NCI-H2081 treated with DMSO at 0.1 percent for 48 hours (cell line): Measurements from ENCODE around the gene CDKN2D.

Experiments used
- DNase-seq: peaks from one replicate; lab custom pipeline; 2025; lab: John Stamatoyannopoulos, UW

Gene CDKN2D

DNA sequence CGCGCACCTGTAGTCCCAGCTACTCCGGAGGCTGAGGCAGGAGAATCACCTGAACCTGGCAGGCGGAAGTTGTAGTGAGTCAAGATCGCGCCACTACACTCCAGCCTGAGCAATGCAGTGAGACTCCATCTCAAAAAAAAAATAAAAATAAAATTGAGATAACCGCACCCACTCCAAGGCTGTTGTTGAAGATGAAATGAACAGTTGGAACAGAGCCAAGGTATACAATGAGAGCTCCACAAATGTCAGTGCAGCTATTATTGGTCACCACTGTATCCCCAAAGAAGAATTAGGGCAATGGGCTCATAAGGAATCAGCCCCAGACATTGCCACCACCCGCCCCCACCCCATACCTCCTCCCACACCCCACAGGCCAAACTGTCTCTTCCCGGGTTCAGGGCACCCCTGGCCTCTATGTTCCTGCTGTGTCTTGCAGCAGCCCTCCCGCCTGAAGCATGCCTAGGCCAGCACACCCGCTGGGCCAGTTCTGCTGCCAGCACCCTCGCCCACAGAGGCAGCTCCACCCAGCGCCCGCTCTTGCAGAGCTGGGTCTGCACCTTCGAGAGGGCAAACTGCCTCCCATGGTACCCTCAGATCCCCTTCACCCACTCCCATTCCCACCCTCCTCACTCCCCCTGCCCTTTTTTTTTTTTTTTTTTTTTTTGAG, 48.0 kb downstream of the CDKN2D start:
- DNase-seq = no peak

DNA sequence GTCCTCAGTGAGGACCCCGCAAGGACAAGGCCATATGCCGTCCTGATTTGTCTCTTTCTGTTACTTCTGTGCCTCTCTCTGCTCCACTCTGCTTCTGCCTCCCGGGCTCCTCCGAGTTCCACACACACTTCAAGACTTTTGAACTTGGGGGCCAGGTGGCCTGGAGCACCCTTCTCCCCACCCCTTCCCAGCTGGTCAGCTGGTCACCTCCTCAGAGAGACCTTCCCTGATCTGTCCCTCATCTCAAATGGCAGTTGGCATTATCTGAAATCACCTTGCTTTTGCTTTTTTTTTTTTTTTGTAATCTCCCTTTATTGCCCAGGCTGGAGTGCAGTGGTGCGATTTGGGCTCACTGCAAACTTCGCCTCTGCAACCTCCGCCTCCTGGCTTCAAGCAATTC, 49.4 kb downstream of the CDKN2D start:
- DNase-seq = no peak

DNA sequence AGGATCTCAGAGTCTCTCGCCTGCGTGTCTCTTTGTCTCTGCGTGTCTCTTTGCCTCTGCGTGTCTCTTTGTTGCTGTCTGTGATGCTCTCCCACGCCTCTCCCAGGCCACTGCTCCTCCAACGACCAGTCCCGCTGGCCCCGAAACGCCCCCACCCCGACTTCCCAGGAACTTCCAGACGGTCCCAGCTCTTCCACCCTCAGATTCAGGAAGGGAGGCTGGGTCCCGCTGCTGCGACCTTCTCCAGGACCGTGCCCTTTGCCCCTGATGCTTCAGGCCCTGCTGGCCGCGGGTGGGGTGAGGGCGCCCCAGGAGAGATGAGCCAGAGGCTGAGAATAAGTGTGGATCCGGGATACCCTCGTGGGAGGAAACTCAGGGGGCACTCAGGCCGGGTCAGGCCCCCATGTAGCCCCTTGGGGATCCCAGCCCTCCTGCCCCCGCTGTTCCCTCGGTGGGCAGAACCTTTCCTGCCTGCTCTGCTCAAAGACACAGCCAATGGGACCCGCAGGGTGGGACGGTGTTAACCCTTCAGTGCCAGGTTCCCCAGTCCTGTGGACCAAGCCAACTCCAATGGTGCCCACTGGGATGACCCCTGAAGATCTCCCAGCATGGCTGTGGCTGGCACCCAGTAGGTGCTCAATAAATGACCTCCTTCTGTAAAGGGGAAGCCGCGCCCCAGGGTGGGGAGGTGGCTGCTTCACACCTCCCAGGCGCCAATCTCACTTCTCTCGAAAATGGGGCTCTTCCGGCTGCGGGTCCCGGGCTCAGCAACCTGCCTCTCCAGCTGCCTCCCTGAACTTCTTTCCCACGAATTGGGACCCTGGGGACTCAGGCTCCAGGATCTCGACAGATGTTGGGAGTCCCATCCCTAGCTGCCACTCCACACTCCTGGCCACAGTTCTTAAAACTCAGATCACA, 50.1 kb downstream of the CDKN2D start:
- DNase-seq = no peak

- DNase-seq = no peak
Measured at GRCh38 chr19:10517760-10518443, 50.9 kb downstream of the CDKN2D start.

- DNase-seq = no peak
Measured at GRCh38 chr19:10517361-10517759, 51.4 kb downstream of the CDKN2D start, which contains the start of gene S1PR5. TSS of gene S1PR5 (minus strand) at chr19:10517447. CDS start at chr19:10515011, 2,436 bp downstream.

DNA sequence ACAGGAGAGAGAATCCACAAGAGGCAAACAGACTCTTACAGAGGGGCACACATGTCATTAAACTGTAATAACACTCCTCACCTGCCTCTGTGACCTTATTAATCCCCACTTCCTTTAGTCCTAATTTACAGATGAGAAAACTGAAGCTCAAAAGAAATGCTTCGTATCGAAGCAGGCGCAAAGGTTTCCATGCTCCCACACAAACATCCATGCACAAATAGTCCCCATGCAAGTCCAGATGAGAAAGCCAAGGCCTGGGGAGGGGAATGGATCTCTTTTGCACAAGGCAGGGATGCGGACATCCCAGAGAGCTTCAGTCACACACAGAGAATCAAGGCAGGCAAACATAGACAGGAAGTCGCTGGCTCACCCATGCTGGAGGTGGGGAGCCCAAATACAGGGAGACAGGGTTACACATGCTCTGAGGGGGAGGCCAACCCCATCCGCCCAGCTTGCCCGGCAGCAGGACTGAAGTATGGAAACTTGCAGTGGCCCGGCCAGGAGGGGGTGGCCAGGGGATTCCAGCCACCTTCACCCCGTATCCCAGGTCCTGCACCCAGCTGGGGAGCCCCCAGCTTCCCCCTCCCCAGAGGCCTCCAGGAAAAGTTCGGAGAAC, 52.0 kb downstream of the CDKN2D start:
- DNase-seq = no peak
